Progenitor cell of endocrine pancreas (in vitro differentiated cells): ENCODE data around the gene SLC12A1. TPM values are rescaled to one million over a fixed set of nuclear protein-coding genes. Genes with fewer than 3 reads are reported as not detected.

Experiments
- DNase-seq: peaks from one replicate; pipeline ENCODE4 v3.0.0; 2021; ENCODE audit warnings: low spot score; ENCODE audit not compliant: unreplicated experiment
- H3K27ac Mint-ChIP-seq: 2 replicates; pipeline ENCODE4 v1.8.0; 2021; ENCODE audit warnings: mild to moderate bottlenecking, moderate library complexity, mixed read lengths
- H3K27me3 Mint-ChIP-seq: 2 replicates; pipeline ENCODE4 v1.8.0; 2021; ENCODE audit warnings: mixed read lengths
- H3K36me3 Mint-ChIP-seq: 2 replicates; pipeline ENCODE4 v1.8.0; 2022; ENCODE audit warnings: mixed read lengths; ENCODE audit not compliant: insufficient read depth
- H3K4me1 Mint-ChIP-seq: 2 replicates; pipeline ENCODE4 v1.8.0; 2021; ENCODE audit warnings: low read depth, mixed read lengths
- H3K4me3 Mint-ChIP-seq: 2 replicates; pipeline ENCODE4 v1.8.0; 2021; ENCODE audit warnings: low read depth, mild to moderate bottlenecking, moderate library complexity, mixed read lengths
- H3K9me3 Mint-ChIP-seq: 2 replicates; pipeline ENCODE4 v1.8.0; 2021; ENCODE audit warnings: low read depth, mixed read lengths
- total RNA-seq: library from RNA; stranded (reverse); gene quantifications from 2 replicates; pipeline ENCODE4 v1.2.1, GENCODE V29; 2021
- TF ChIP-seq, protein P1 (sequence below): fragments of 200-600 bp; sonication (generic); IDR thresholded peaks from one replicate; pipeline ENCODE4 v1.5.0; 2021; ENCODE audit warnings: antibody characterized with exemption, mild to moderate bottlenecking; ENCODE audit not compliant: unreplicated experiment

SLC12A1 gene
- total RNA-seq, 1 donor from 2014 or later = not detected

DNA sequence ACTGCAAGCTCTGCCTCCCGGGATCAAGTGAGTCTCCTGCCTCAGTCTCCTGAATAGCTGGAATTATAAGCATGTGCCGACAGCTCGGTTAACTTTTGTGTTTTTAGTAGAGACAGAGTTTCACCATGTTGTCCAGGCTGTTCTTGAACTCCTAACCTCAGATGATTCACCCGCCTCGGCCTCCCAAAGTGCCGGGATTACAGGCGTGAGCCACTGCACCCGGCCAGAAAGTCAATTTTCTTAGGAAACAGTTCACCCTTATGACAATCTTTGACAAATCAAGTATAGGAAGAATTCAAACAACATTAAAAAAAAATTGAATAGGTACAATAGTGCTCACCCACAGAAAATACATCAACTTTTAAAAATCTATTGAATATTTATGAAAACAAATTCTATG is 101.5 kb downstream of the SLC12A1 start:
- no peaks in the 10 kb centered on the region for H3K27me3 Mint-ChIP-seq
- no peak overlapping the region for H3K27ac Mint-ChIP-seq
- no peaks in the 10 kb centered on the region for H3K36me3 Mint-ChIP-seq
- no peak for DNase-seq
- H3K4me3 Mint-ChIP-seq = no peak overlapping the region
- H3K9me3 Mint-ChIP-seq = no peaks in the 10 kb centered on the region
- H3K4me1 Mint-ChIP-seq = no peaks in the 10 kb centered on the region
- TF ChIP-seq, protein P1, sequence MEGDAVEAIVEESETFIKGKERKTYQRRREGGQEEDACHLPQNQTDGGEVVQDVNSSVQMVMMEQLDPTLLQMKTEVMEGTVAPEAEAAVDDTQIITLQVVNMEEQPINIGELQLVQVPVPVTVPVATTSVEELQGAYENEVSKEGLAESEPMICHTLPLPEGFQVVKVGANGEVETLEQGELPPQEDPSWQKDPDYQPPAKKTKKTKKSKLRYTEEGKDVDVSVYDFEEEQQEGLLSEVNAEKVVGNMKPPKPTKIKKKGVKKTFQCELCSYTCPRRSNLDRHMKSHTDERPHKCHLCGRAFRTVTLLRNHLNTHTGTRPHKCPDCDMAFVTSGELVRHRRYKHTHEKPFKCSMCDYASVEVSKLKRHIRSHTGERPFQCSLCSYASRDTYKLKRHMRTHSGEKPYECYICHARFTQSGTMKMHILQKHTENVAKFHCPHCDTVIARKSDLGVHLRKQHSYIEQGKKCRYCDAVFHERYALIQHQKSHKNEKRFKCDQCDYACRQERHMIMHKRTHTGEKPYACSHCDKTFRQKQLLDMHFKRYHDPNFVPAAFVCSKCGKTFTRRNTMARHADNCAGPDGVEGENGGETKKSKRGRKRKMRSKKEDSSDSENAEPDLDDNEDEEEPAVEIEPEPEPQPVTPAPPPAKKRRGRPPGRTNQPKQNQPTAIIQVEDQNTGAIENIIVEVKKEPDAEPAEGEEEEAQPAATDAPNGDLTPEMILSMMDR = no peak

DNA sequence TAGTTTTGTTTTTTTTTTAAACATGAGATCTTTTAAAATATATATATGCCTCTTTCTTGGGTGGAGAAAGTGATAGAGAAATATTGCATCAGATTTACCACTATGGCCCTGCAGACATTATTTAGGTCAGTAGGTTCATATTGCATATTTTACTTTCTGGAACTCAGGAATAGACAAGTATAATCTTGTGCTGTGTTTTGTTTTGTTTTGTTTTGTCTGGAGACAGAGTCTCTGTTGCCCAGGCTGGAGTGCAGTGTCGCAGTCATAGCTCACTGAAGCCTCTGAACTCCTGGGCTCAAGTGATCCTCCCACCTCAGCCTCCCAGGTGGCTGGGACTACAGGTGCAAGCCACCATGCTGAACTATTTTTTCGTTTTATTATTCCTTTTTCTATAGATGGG is 103.6 kb downstream of the SLC12A1 start:
- DNase-seq = no peak
- no peaks in the 10 kb centered on the region for H3K36me3 Mint-ChIP-seq
- H3K4me1 Mint-ChIP-seq = no peaks in the 10 kb centered on the region
- no peaks in the 10 kb centered on the region for H3K27me3 Mint-ChIP-seq
- no peaks in the 10 kb centered on the region for H3K9me3 Mint-ChIP-seq
- H3K4me3 Mint-ChIP-seq = no peak overlapping the region
- H3K27ac Mint-ChIP-seq = no peak overlapping the region
- TF ChIP-seq, protein P1 = no peak

DNA sequence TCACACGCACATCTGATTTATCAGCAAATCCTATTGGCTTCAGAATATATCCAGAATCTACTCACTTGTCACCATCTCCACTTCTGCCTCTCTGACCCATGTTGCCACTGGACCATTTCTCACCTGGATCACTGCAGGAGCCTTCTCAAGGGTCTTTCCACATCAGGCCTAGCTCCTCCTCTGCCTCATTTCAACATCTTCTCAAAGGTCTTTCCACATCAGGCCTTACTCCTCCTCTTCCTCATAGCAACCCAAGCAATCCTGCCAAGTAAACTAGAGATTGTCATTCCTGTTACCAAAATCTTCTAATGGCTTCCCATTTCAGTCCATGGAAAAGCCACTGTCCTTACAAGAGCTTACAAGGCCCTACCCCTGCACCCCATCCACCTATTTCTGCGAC is 107.1 kb downstream of the SLC12A1 start:
- Mint-ChIP-seq H3K9me3 (no peaks in the 10 kb centered on the region), H3K27ac (no peak overlapping the region), H3K4me1 (no peaks in the 10 kb centered on the region), H3K36me3 (no peaks in the 10 kb centered on the region), H3K4me3 (no peak overlapping the region), H3K27me3 (no peaks in the 10 kb centered on the region)
- DNase-seq = no peak
- TF ChIP-seq, protein P1 = no peak

DNA sequence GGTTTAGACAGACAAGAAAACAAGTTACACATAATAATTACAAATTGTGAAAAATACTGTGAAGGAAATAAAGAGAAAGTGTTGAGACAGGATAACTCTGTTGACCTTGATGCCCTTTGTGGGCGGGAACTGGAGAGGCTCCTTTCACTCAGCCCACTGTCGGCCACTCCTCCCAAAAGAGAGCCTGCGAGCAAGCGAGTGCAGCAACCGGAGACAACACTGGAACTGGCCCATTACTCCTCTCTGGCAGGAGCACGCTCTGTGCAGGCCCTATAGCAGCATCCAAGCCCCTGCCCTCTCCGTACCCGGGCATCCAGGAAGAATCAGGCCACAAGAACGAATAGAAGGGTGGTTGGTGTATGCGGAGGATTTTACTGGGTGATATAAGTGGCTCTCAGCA is 108.9 kb downstream of the SLC12A1 start:
- DNase-seq = no peak

DNA sequence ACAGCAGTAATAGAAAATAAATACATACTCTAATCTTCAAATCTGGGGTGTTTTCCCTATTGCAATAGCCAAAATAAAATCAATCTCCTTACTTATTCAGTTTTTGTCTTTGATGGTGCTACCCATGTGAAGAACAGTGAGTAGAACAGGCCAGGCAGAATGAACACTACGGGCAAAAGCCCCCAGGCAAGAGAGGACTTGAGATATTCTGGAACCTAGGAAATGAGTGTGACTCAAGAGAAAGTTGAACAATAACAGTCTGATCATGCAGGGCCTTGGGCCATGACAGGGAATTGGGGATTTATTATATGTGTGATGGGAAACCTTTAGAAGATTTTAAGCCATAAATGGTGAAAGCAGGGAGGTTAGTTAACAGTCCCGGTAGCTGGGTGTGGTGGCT is 111.1 kb downstream of the SLC12A1 start:
- H3K27ac Mint-ChIP-seq = no peak overlapping the region
- no peaks in the 10 kb centered on the region for H3K4me1 Mint-ChIP-seq
- TF ChIP-seq, protein P1 = no peak
- H3K4me3 Mint-ChIP-seq = no peak overlapping the region
- H3K36me3 Mint-ChIP-seq = no peaks in the 10 kb centered on the region
- no peaks in the 10 kb centered on the region for H3K9me3 Mint-ChIP-seq
- no peak for DNase-seq
- H3K27me3 Mint-ChIP-seq = no peaks in the 10 kb centered on the region

More for the DNA sequence above, 108.9 kb downstream of the SLC12A1 start:
- H3K27ac Mint-ChIP-seq = no peak overlapping the region
- H3K4me1 Mint-ChIP-seq = no peaks in the 10 kb centered on the region
- no peak overlapping the region for H3K4me3 Mint-ChIP-seq
- H3K27me3 Mint-ChIP-seq = no peaks in the 10 kb centered on the region
- TF ChIP-seq, protein P1 = no peak
- no peaks in the 10 kb centered on the region for H3K9me3 Mint-ChIP-seq
- no peaks in the 10 kb centered on the region for H3K36me3 Mint-ChIP-seq
